Measurements from ENCODE around the gene CAPRIN2.

The CAPRIN2 gene

DNA sequence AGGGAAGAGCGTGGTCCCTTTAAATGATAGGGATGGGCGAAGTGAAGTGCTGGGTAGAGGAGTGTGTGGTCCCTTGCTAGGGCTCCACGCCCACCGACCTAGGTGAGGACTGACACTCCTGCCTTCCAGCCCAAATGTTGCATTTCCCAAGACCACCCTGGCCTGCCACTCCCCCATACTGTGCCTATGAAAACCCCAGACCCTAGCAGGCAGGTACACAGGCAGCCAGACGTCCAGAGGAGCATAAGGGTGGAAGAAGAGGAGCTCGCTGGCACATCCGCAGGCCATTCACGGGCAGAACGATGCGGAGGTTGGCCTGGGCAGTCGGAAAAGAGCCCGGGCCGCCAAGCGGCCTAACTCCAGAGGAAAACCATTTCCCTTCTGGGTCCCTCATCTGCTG lies 58.3 kb downstream of the CAPRIN2 start:
- Mint-ChIP-seq H3K4me1 (peaks cover 42% of the 10 kb centered on the region), H3K27ac (peak overlapping the region; percentile 98), H3K27me3 (no peaks in the 10 kb centered on the region), H3K9me3 (no peaks in the 10 kb centered on the region), H3K4me3 (peak overlapping the region; percentile 96 to 98)
- ATAC-seq (no peak), DNase-seq (no peak)

DNA sequence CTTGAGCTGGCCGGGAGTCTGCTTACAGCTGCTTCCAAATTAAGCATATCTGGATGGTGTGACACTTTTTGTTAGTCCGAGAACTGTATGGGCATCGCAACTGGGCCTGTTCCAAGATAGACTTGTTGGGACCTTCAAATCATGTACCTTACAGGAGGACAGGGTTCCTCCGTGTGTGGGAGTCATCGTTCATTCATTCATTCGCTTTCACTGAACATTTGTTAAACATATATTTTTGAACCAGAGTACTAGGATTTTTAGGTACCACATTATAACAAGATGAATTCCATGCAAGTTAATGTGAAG lies 58.7 kb downstream of the CAPRIN2 start:
- DNase-seq = no peak

DNA sequence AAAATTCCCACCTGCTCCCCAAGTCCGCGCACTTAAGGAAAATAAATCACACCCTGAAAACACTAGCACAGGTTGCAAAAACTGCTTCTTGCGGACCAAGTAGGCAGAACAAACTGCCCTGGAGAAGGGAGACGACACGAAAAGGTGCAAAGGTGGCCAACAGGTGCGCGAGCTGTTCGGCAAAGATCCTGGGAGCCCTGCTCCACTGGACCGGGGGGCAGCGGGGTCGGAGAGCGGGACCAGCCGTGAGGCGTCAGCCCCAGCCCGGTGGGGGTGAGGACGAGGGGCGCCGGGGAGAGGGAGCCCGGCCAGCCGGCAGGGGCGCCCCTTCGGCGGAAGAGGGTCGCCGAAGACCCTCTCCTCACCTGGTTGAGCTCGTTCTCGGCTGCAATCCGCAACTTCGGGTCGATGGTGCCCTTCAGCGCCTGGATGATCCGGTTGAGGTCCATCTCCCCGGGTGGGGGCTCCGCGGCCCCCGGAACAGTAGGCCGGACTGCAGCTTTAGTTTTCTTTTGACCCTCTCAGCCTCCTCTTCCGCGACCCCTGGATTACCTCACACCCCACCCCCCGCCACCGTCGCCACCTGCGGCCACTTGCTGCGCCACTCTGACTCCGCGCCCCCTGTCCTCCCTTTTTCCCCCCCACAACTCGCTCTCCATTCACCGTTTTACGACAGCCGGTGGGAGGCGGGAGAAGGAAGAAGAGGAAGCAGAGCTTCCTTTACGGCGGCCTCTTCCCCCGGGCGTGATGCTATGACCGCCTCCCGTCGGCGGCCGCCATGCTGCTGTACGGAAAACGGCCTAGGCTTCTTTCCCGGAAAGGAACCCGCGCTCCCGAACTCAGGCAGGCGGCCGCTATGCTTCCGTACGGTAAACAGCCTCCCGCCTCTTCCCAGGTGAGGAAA lies 59.3 kb downstream of the CAPRIN2 start, which contains the start of gene IPO8:
TSS of gene IPO8 (minus strand) at position 671 of the 904 bp plus-strand sequence. CDS start at position 449, 222 bp downstream.
- Mint-ChIP-seq H3K27ac (peak within 1 kb of the TSS; percentile 98), H3K27me3 (no peaks in the 10 kb centered on the region), H3K4me1 (peaks cover 47% of the 10 kb centered on the region), H3K9me3 (no peaks in the 10 kb centered on the region), H3K4me3 (peak within 1 kb of the TSS; percentile 96 to 98)
- ATAC-seq (peak; percentile 90), DNase-seq (peak; percentile 77 to 86)

More for the DNA sequence above, 58.7 kb downstream of the CAPRIN2 start:
- H3K27me3 Mint-ChIP-seq = no peaks in the 10 kb centered on the region
- peak overlapping the region; percentile 98 for H3K27ac Mint-ChIP-seq
- ATAC-seq = peak; percentile 51
- peaks cover 46% of the 10 kb centered on the region for H3K4me1 Mint-ChIP-seq
- no peaks in the 10 kb centered on the region for H3K9me3 Mint-ChIP-seq
- H3K4me3 Mint-ChIP-seq = peak overlapping the region; percentile 96 to 98

DNA sequence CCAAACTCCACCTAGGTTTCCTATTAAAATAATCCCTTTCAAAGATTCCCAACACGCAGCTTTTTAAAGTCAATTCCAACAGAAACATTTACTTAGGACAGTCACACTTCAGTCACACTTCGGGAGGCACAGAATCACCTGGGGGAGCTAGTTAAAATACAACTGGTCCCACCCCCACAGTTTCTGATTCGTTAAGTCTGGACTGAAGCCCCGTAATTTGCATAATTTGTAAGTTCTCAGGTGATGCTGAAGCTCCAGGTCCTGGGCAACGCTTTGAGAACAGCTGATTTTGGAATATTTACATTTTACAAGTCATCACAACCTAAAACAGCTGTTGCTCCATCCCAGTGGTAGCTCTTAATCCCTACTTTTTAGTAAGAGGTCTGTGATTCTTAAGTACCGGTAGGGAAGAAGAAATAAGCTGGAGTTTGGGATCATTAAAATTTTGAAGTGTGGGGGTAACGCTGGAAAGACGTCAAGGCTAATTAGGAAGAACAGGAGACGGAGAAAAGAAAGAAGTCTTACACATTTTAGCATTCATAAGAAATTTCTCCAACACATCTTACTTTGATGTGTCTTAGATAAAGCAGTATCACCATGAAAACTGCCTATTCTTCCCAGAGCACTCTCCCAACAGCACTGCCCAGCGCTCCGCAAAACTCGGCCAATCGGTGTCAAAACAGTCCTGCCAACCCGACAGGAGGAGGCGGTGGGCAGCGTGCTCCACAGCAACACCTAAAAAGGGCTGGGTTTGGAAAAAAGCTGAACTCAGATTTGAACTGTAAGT lies 60.1 kb downstream of the CAPRIN2 start:
- ATAC-seq (peak; percentile 15), DNase-seq (peak in 1 of 2 donors; percentile 20)
- H3K27me3 Mint-ChIP-seq = no peaks in the 10 kb centered on the region
- peak overlapping the region; percentile 96 to 98 for H3K4me3 Mint-ChIP-seq
- peak overlapping the region; percentile 90 to 92 for H3K27ac Mint-ChIP-seq
- peaks cover 53% of the 10 kb centered on the region for H3K4me1 Mint-ChIP-seq
- no peaks in the 10 kb centered on the region for H3K9me3 Mint-ChIP-seq

DNA sequence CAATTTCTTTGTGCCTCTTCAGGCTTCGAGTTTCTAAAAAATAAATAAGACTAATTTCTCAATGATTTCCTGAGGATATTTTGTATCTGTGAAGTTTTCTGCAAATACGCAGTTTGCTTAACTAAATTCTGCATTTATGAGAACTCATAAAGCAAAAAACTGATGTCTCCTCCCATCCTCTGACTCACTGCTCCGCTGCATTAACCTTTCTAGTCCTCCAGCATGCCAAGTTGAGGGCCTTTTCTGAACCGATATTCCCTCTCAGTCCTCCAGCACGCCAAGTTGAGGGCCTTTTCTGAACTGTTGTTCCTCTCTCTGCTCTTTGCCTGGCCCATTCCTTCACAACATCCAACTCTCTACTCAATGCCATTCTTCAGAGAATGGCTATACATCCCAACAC lies 62.3 kb downstream of the CAPRIN2 start:
- Mint-ChIP-seq H3K27ac (no peak overlapping the region), H3K4me1 (peaks cover 59% of the 10 kb centered on the region)

DNA sequence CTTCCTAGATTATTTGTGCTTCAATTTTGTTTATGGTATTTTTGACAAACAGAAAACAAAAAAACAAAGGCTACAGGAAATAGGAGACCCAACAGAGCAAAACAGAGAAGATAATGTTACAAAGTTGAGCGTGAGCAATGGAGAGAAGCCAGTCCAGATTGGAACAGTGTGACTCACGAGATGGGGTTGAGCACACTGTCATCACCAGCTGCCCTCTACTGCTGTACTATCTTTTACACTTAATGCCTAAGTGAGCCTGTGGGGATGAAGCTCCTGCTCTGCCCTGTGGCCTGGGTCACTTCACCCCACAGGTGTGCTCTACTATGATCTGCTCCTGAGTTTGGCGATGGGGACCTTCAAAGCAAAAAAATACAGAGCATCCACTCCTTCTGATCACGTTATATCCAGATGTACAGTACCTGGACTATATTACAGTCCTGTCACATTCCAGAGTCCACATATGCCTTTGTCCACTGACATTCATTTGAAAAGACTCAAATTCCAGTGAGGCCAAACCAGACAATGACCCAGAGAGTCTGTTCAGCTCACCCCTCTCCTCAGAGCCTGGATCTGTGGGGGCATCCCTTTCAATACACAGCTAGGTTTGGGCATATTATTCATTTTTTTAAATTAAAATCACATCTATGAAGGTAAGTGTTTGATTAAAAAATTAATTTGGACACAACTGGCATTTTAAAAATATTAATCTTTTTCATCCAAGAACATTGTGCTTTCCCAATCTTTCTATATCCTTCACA lies 63.5 kb downstream of the CAPRIN2 start:
- H3K27ac Mint-ChIP-seq = no peak overlapping the region
- no peak overlapping the region for H3K4me3 Mint-ChIP-seq

More for the DNA sequence above, 62.3 kb downstream of the CAPRIN2 start:
- no peak for DNase-seq
- no peaks in the 10 kb centered on the region for H3K9me3 Mint-ChIP-seq
- no peaks in the 10 kb centered on the region for H3K27me3 Mint-ChIP-seq
- no peak for ATAC-seq
- H3K4me3 Mint-ChIP-seq = no peak overlapping the region

DNA sequence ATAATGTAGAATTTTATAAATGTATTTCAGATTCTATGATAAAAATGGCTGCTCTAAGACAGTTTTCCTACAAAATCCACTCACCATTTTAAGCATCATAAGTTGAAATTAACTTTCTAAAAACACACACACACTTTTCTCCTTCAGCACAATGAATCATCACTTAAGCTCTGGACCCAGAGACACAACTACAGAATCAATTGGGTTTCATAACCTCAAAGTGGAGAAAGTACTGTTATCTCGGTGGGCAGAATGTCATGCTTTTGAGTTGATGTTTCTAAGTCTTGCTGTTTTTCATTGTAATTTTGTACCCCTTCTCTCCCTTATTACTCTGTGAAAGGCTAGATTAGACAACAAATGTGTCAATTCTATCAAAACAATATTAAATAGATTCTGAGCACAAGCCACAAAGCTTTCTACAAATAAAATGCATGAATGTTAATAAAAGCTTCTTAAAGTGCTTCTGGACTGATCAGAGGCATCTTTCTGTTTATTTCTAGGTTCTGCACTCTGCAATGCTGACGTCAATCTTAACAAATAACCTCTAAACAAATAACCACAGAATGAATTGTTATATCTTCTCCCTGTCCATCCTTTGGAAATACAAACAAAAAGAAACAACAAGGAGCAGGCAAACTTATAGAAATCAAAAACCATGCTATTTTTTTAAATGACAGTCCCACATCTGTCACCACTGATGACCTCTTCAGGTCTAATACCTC lies 67.3 kb downstream of the CAPRIN2 start:
- Mint-ChIP-seq H3K27ac (peak overlapping the region in 1 of 2 donors; percentile 26), H3K4me1 (peaks cover 28% of the 10 kb centered on the region), H3K27me3 (no peaks in the 10 kb centered on the region), H3K4me3 (no peak overlapping the region), H3K9me3 (no peaks in the 10 kb centered on the region)
- ATAC-seq = no peak
- DNase-seq = no peak

More for the DNA sequence above, 63.5 kb downstream of the CAPRIN2 start:
- no peak for DNase-seq
- no peak for ATAC-seq
- Mint-ChIP-seq H3K27me3 (no peaks in the 10 kb centered on the region), H3K9me3 (no peaks in the 10 kb centered on the region), H3K4me1 (peaks cover 55% of the 10 kb centered on the region)

DNA sequence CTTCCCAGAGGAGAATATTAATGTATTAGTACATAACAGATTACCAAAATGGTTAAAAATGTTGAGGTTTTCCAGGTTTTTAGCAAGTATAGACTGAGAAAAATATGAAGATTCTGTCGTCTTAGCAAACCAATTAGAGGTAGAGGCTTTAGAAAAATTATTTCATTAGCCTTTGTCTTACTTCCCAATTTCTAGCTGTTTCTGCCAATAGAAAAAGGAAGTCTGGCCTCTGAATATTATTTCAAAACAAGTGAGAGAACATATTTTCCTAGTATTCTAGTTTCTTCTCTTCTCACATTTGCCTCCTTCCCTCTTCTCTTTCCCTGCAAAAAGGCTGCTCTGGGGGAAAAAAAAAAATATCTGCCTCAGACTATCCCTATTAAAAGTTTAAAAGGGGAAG lies 75.5 kb downstream of the CAPRIN2 start:
- Mint-ChIP-seq H3K4me1 (no peaks in the 10 kb centered on the region), H3K4me3 (no peak overlapping the region), H3K27ac (no peak overlapping the region), H3K9me3 (no peaks in the 10 kb centered on the region), H3K27me3 (no peaks in the 10 kb centered on the region)
- DNase-seq (no peak), ATAC-seq (no peak)

DNA sequence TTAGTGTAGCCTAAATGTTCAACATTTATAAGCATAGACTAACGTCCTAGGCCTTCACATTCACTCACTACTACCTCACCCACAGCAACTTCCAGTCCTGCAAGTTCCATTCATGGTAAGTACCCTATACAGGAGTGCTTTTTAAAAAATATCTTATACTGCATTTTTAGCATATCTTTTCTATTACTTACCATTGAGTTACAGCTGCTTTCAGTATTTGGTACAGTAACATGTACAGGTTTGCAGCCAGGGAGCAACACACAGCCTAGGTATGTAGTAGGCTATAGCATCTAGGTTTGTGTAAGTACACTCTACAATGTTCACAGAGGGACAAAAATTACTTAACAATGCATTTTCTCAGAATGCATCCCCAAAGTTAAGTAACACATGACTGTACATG lies 76.5 kb downstream of the CAPRIN2 start:
- H3K9me3 Mint-ChIP-seq = no peaks in the 10 kb centered on the region
- no peaks in the 10 kb centered on the region for H3K27me3 Mint-ChIP-seq
- H3K4me3 Mint-ChIP-seq = no peak overlapping the region
- DNase-seq (no peak), ATAC-seq (no peak)
- H3K4me1 Mint-ChIP-seq = no peaks in the 10 kb centered on the region
- H3K27ac Mint-ChIP-seq = no peak overlapping the region

DNA sequence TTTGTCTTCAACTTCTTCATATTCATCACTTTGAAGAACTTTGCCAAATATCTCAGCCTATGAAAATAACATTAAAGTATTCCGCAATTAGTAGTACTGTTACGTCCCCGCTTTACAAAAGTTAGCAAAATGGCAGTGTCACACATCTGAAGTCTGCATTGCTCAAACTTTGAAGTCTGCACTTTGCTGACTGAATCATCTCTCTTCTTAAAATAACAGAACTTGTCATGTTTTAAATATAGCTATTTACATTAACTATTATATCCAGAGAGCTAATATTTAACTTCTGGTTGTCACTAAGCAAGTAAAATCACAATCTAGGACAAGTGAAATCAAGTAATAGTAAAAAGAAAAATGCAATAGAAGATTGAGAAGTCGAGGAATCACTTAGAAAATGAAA lies 93.5 kb downstream of the CAPRIN2 start:
- Mint-ChIP-seq H3K27me3 (no peaks in the 10 kb centered on the region), H3K4me1 (peaks cover 6% of the 10 kb centered on the region), H3K4me3 (no peak overlapping the region), H3K9me3 (no peaks in the 10 kb centered on the region), H3K27ac (no peak overlapping the region)
- ATAC-seq (no peak), DNase-seq (no peak)

All from stimulated activated naive CD8-positive, alpha-beta T cell treated with anti-CD3 and anti-CD28 coated beads, Interleukin-15, amount 100 ng/mL, for 72 hours (primary cell).